HUES48 (cell line): ENCODE results near the gene A2M.

Experiments
- H3K27ac ChIP-seq: one replicate; pipeline ENCODE4 v1.7.0; 2013; ENCODE audit warnings: low read depth, low read length, inconsistent platforms
- H3K27me3 ChIP-seq: 2 replicates; pipeline ENCODE4 v1.6.1; 2013; ENCODE audit warnings: mild to moderate bottlenecking, low read length; ENCODE audit not compliant: control insufficient read depth, insufficient read depth
- H3K36me3 ChIP-seq: 2 replicates; pipeline ENCODE4 v1.6.1; 2013; ENCODE audit warnings: low read length; ENCODE audit not compliant: control insufficient read depth, insufficient read depth
- H3K4me1 ChIP-seq: 2 replicates; pipeline ENCODE4 v1.6.1; 2013; ENCODE audit warnings: mild to moderate bottlenecking, low read length; ENCODE audit not compliant: control insufficient read depth, insufficient read depth
- H3K4me3 ChIP-seq: 2 replicates; pipeline ENCODE4 v1.5.1; 2013; ENCODE audit warnings: mild to moderate bottlenecking, low read depth, low read length
- H3K9ac ChIP-seq: 2 replicates; pipeline ENCODE4 v1.6.1; 2013; ENCODE audit warnings: mild to moderate bottlenecking, low read depth, low read length, moderate library complexity
- H3K9me3 ChIP-seq: 2 replicates; pipeline ENCODE4 v1.6.1; 2013; ENCODE audit warnings: low read length; ENCODE audit not compliant: control insufficient read depth, insufficient read depth

Gene A2M

GRCh38 chr12:9050521-9051157, 65.1 kb downstream of the A2M start:
- H3K4me3 ChIP-seq, result no peak overlapping the region
- H3K27me3 ChIP-seq, result no peaks in the 10 kb centered on the region
- no peak overlapping the region for H3K9ac ChIP-seq
- H3K27ac ChIP-seq, result no peak overlapping the region
- no peaks in the 10 kb centered on the region for H3K36me3 ChIP-seq
- no peaks in the 10 kb centered on the region for H3K4me1 ChIP-seq
- no peaks in the 10 kb centered on the region for H3K9me3 ChIP-seq

- no peaks in the 10 kb centered on the region for H3K27me3 ChIP-seq
- no peak overlapping the region for H3K4me3 ChIP-seq
- no peak overlapping the region for H3K27ac ChIP-seq
- no peaks in the 10 kb centered on the region for H3K36me3 ChIP-seq
- no peaks in the 10 kb centered on the region for H3K9me3 ChIP-seq
- H3K9ac ChIP-seq, result no peak overlapping the region
- H3K4me1 ChIP-seq, result no peaks in the 10 kb centered on the region
Observed at GRCh38 chr12:9049520-9050133, 66.1 kb downstream of the A2M start.

- no peaks in the 10 kb centered on the region for H3K9me3 ChIP-seq
- no peak overlapping the region for H3K9ac ChIP-seq
- H3K4me3 ChIP-seq, result no peak overlapping the region
- H3K27ac ChIP-seq, result no peak overlapping the region
- no peaks in the 10 kb centered on the region for H3K27me3 ChIP-seq
- H3K4me1 ChIP-seq, result no peaks in the 10 kb centered on the region
- no peaks in the 10 kb centered on the region for H3K36me3 ChIP-seq
Observed at GRCh38 chr12:9048930-9049329, 66.8 kb downstream of the A2M start.

- H3K27me3 ChIP-seq, result no peaks in the 10 kb centered on the region
- no peak overlapping the region for H3K9ac ChIP-seq
- H3K9me3 ChIP-seq, result no peaks in the 10 kb centered on the region
- H3K36me3 ChIP-seq, result no peaks in the 10 kb centered on the region
- H3K4me3 ChIP-seq, result no peak overlapping the region
- H3K4me1 ChIP-seq, result no peaks in the 10 kb centered on the region
- H3K27ac ChIP-seq, result no peak overlapping the region
Observed at GRCh38 chr12:9047105-9047504, 68.6 kb downstream of the A2M start.

- Histone ChIP-seq H3K27ac (no peak overlapping the region), H3K36me3 (no peaks in the 10 kb centered on the region), H3K4me3 (no peak overlapping the region), H3K27me3 (no peaks in the 10 kb centered on the region), H3K4me1 (no peaks in the 10 kb centered on the region), H3K9me3 (no peaks in the 10 kb centered on the region), H3K9ac (no peak overlapping the region)
Observed at GRCh38 chr12:9043766-9044165, 72.0 kb downstream of the A2M start.

DNA sequence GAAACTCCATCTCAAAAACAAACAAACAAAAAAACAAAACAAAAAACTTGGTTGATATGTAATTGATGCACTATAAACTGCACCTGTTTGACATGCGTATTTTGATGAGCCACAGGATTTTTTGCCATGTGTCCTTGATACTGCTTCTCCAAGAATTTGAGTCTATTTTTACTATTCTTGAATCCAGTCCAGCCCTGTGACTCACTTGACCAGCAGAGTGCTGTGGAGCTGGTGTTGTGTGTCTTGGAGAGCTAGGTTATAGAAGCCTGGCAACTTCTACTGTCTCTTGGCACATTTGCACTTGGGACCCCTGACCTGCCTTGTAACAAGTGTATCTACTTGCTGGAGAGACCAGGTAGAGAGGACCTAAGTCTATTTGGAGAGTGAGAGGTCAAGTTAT, 74.4 kb downstream of the A2M start:
- Histone ChIP-seq H3K27ac (no peak overlapping the region), H3K27me3 (no peaks in the 10 kb centered on the region), H3K4me1 (no peaks in the 10 kb centered on the region), H3K36me3 (no peaks in the 10 kb centered on the region), H3K4me3 (no peak overlapping the region), H3K9ac (no peak overlapping the region), H3K9me3 (no peaks in the 10 kb centered on the region)

GRCh38 chr12:9040484-9041186, 75.1 kb downstream of the A2M start:
- Histone ChIP-seq H3K27ac (no peak overlapping the region), H3K4me1 (no peaks in the 10 kb centered on the region), H3K9ac (no peak overlapping the region), H3K9me3 (no peaks in the 10 kb centered on the region), H3K27me3 (no peaks in the 10 kb centered on the region), H3K4me3 (no peak overlapping the region), H3K36me3 (no peaks in the 10 kb centered on the region)

GRCh38 chr12:9039397-9039977, 76.2 kb downstream of the A2M start:
- Histone ChIP-seq H3K27ac (no peak overlapping the region), H3K9me3 (no peaks in the 10 kb centered on the region), H3K4me1 (no peaks in the 10 kb centered on the region), H3K27me3 (no peaks in the 10 kb centered on the region), H3K4me3 (no peak overlapping the region), H3K9ac (no peak overlapping the region), H3K36me3 (no peaks in the 10 kb centered on the region)

DNA sequence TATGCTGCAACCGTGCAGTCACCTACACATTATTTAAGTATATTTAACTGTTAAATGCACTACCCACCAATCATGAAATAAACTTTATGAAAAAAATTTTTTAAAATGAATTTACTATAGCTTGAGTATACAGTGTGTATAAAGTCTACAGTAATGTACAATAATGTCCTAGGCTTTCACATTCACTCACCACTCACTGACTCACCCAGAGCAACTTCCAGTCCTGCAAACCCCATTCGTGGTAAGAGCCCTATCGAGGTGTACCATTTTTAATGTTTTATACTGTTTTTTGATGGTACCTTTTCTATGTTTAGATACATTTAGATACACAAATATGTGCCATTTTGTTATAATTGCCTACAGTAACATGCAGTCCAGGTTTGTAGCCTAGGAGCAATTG, 78.3 kb downstream of the A2M start:
- Histone ChIP-seq H3K4me1 (no peaks in the 10 kb centered on the region), H3K4me3 (no peak overlapping the region), H3K27ac (no peak overlapping the region), H3K36me3 (no peaks in the 10 kb centered on the region), H3K9ac (no peak overlapping the region), H3K9me3 (no peaks in the 10 kb centered on the region), H3K27me3 (no peaks in the 10 kb centered on the region)

- no peak overlapping the region for H3K4me3 ChIP-seq
- no peaks in the 10 kb centered on the region for H3K4me1 ChIP-seq
- no peak overlapping the region for H3K27ac ChIP-seq
- no peak overlapping the region for H3K9ac ChIP-seq
- H3K9me3 ChIP-seq, result no peaks in the 10 kb centered on the region
- H3K27me3 ChIP-seq, result no peaks in the 10 kb centered on the region
- H3K36me3 ChIP-seq, result no peaks in the 10 kb centered on the region
Observed at GRCh38 chr12:9036227-9036626, 79.5 kb downstream of the A2M start.

GRCh38 chr12:9034095-9034494, 81.6 kb downstream of the A2M start:
- Histone ChIP-seq H3K9me3 (no peaks in the 10 kb centered on the region), H3K27ac (no peak overlapping the region), H3K36me3 (no peaks in the 10 kb centered on the region), H3K27me3 (no peaks in the 10 kb centered on the region), H3K4me3 (no peak overlapping the region), H3K9ac (no peak overlapping the region), H3K4me1 (peaks cover 6% of the 10 kb centered on the region; the same call in 1 of the 2 replicates)
